Glomerular visceral epithelial cell (primary cell): ENCODE measurements around the gene SLCO3A1.

Source experiments
- DNase-seq: peaks from one replicate; pipeline ENCODE4 v3.0.0-alpha.2; 2016; ENCODE audit errors: extremely low spot score

SLCO3A1 gene

GRCh38 chr15:92128788-92129187 lies 275.3 kb downstream of the SLCO3A1 start:
- DNase-seq: no peak

GRCh38 chr15:92130244-92130643 lies 276.7 kb downstream of the SLCO3A1 start:
- no peak for DNase-seq

- DNase-seq: no peak
Observed at GRCh38 chr15:92130906-92131305, 277.4 kb downstream of the SLCO3A1 start.

- no peak for DNase-seq
Observed at GRCh38 chr15:92132982-92133755, 279.7 kb downstream of the SLCO3A1 start.

GRCh38 chr15:92140796-92141195 lies 287.3 kb downstream of the SLCO3A1 start:
- no peak for DNase-seq

- no peak for DNase-seq
Observed at GRCh38 chr15:92141607-92142006, 288.1 kb downstream of the SLCO3A1 start.

GRCh38 chr15:92142242-92143232 lies 289.0 kb downstream of the SLCO3A1 start:
- DNase-seq: no peak

- DNase-seq: no peak
Observed at GRCh38 chr15:92143765-92144164, 290.3 kb downstream of the SLCO3A1 start.

GRCh38 chr15:92146511-92147150 lies 293.1 kb downstream of the SLCO3A1 start:
- DNase-seq: no peak

GRCh38 chr15:92149029-92149428 lies 295.5 kb downstream of the SLCO3A1 start:
- DNase-seq: no peak

GRCh38 chr15:92149465-92149864 lies 296.0 kb downstream of the SLCO3A1 start:
- DNase-seq: no peak

GRCh38 chr15:92151168-92151567 lies 297.7 kb downstream of the SLCO3A1 start:
- DNase-seq: no peak

GRCh38 chr15:92151741-92152140 lies 298.2 kb downstream of the SLCO3A1 start:
- no peak for DNase-seq

GRCh38 chr15:92152983-92153382 lies 299.5 kb downstream of the SLCO3A1 start:
- DNase-seq: no peak

- DNase-seq: no peak
Observed at GRCh38 chr15:92153620-92154019, 300.1 kb downstream of the SLCO3A1 start.

GRCh38 chr15:92155934-92156333 lies 302.4 kb downstream of the SLCO3A1 start:
- DNase-seq: no peak

- no peak for DNase-seq
Observed at GRCh38 chr15:92157666-92158298, 304.3 kb downstream of the SLCO3A1 start.

- DNase-seq: no peak
Observed at GRCh38 chr15:92158426-92158825, 304.9 kb downstream of the SLCO3A1 start.

- no peak for DNase-seq
Observed at GRCh38 chr15:92159481-92159880, 306.0 kb downstream of the SLCO3A1 start.

- no peak for DNase-seq
Observed at GRCh38 chr15:92159906-92160841, 306.7 kb downstream of the SLCO3A1 start.
